GM12864 (cell line): Measurements from ENCODE around the gene SHISA6.
"Not testable (repeated sequence)": the region's sequence is repeated elsewhere in the genome, so short reads cannot be mapped to it uniquely, and the experiment has no call there.

ENCODE experiments used
- DNase-seq: peaks from one replicate; pipeline ENCODE4 v3.0.0-alpha.2; 2011; ENCODE audit warnings: low read depth
- H3K4me3 ChIP-seq: 2 replicates; pipeline ENCODE4 v1.5.1; 2011; ENCODE audit warnings: mild to moderate bottlenecking, low read depth, low read length, control low read depth
- CTCF ChIP-seq: IDR thresholded peaks from 2 replicates; pipeline ENCODE4 v1.5.1; 2011; ENCODE audit warnings: low read depth, mild to moderate bottlenecking, moderate library complexity, low read length, control low read depth, inconsistent platforms; ENCODE audit errors: missing control alignments

The SHISA6 gene

GRCh38 chr17:11308531-11308930, 67.5 kb downstream of the SHISA6 start:
- H3K4me3 ChIP-seq: no peak overlapping the region
- no peak for DNase-seq
- no peak for TF ChIP-seq CTCF

GRCh38 chr17:11309033-11309432, 68.0 kb downstream of the SHISA6 start:
- no peak overlapping the region for H3K4me3 ChIP-seq
- TF ChIP-seq CTCF: no peak
- no peak for DNase-seq

- no peak for DNase-seq
- no peak overlapping the region for H3K4me3 ChIP-seq
- no peak for TF ChIP-seq CTCF
These were observed 68.8 kb downstream of the SHISA6 start for GRCh38 chr17:11309850-11310249.

GRCh38 chr17:11316451-11316850, 75.4 kb downstream of the SHISA6 start:
- H3K4me3 ChIP-seq, DNase-seq: not testable (repeated sequence)

GRCh38 chr17:11318207-11318606, 77.2 kb downstream of the SHISA6 start:
- DNase-seq: no peak
- H3K4me3 ChIP-seq: no peak overlapping the region
- no peak for TF ChIP-seq CTCF

- H3K4me3 ChIP-seq: no peak overlapping the region
- no peak for DNase-seq
- no peak for TF ChIP-seq CTCF
These were observed 78.9 kb downstream of the SHISA6 start for GRCh38 chr17:11319894-11320293.

GRCh38 chr17:11324021-11324420, 83.0 kb downstream of the SHISA6 start:
- H3K4me3 ChIP-seq: no peak overlapping the region
- no peak for DNase-seq
- TF ChIP-seq CTCF: no peak
